Prostate gland (tissue), 2 donors: ENCODE data around the gene SPNS3. TPM values are rescaled to one million over a fixed set of nuclear protein-coding genes. Genes with fewer than 3 reads are reported as not detected.

Source experiments
- DNase-seq: peaks from one replicate; pipeline ENCODE4 v3.0.0-alpha.2; 2019; ENCODE audit warnings: low spot score
- H3K27ac ChIP-seq, 2 donors: fragments of 200-600 bp; sonication (generic); 2 replicates each; pipeline ENCODE4 v1.5.1; 2017 to 2019
- H3K27me3 ChIP-seq: fragments of 200-600 bp; sonication (generic); replicated peaks from 2 replicates; pipeline ENCODE4 v1.5.1; 2019; ENCODE audit not compliant: insufficient read depth
- H3K36me3 ChIP-seq, 2 donors: fragments of 200-600 bp; sonication (generic); 1 replicate in 1 of 2; 2 replicates in 1 of 2; pipeline versions ENCODE4 v1.5.1 to v1.8.1; 2017 to 2019
- H3K4me1 ChIP-seq: fragments of 200-600 bp; sonication (generic); replicated peaks from 2 replicates; pipeline ENCODE4 v1.5.1; 2019
- H3K4me3 ChIP-seq, 2 donors: fragments of 200-600 bp; sonication (generic); 2 replicates each; pipeline ENCODE4 v1.5.1; 2017 to 2019
- H3K9me3 ChIP-seq: fragments of 200-600 bp; sonication (generic); 2 replicates; pipeline ENCODE4 v1.5.1; 2017
- CTCF ChIP-seq, 4 experiments: fragments of 200-600 bp in 2 of 4; fragments of 450-650 bp in 2 of 4; sonication (generic) in 2 of 4; IDR thresholded peaks; 1 replicate in 3 of 4; 2 replicates in 1 of 4; pipeline ENCODE4 v1.5.1; 2016 to 2019; ENCODE audit warnings: antibody characterized with exemption in 4 of 4, mild to moderate bottlenecking in 2 of 4, moderate library complexity in 2 of 4
- POLR2A ChIP-seq: fragments of 450-650 bp; IDR thresholded peaks from one replicate; pipeline ENCODE4 v1.6.1; 2016; ENCODE audit warnings: antibody characterized with exemption, mild to moderate bottlenecking
- POLR2AphosphoS5 ChIP-seq: sonication (generic); formaldehyde crosslinking; IDR thresholded peaks from one replicate; pipeline ENCODE4 v1.6.1; 2017; ENCODE audit warnings: antibody characterized with exemption
- WGBS: methylation state at CpG from one replicate; pipeline ENCODE4 v1.1.5; 2018; 5-methylcytosine and 5-hydroxymethylcytosine counted together
- intact Hi-C: fragments of 100-400 bp; cut with DNase I; formaldehyde crosslinking; loops from one replicate; pipeline ENCODE4 v1.14.2; 2022
- total RNA-seq, 2 donors: library from RNA; depleted of rRNA; stranded (reverse); fragments of >200 nt; gene quantifications; one replicate each; pipeline ENCODE4 v1.1.0, GENCODE V29; 2016

Gene SPNS3
- under 1 TPM in 1 of 2 donors, not detected in 1; 0.50 TPM for total RNA-seq

DNA sequence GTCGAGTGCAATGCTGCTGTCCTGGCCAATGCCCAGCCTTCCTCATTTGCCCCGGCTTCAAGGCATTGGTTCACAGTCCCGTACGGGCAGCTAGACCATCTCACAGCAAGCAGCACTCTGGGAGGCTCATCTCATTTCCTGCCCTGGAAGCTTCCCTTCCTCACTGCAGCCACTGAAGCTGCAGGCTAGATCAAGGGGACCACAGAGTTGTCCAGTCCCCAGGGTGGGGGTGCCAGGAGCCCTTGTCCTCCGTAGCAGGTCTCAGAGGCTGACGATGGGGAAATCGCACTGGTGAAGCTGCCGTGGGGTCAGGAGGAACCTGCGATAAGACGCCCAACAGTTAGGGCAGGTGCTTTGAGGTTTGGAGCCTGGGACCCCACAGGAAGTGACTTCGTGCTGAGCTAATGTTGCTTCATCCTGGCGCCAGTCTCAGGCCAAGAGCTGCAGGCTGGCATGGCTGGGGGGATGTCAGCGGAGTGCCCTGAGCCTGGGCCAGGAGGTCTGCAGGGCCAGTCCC is at the start of gene SPNS3:
TSS of gene SPNS3 (plus strand) at position 426 of the 517 bp plus-strand sequence. CDS start at position 454, 28 bp downstream.
- Histone ChIP-seq H3K4me3 (no peak within 1 kb of the TSS), H3K4me1 (no peaks in the 10 kb centered on the region), H3K27ac (no peak within 1 kb of the TSS), H3K36me3 (no peaks in the 10 kb centered on the region), H3K9me3 (no peaks in the 10 kb centered on the region), H3K27me3 (no peaks in the 10 kb centered on the region)
- DNase-seq = no peak
- WGBS = 62% methylated on average over 13 of the region's 13 CpGs
- TF ChIP-seq POLR2A (no peak), CTCF (IDR thresholded peaks at IDR 0.05) (no peak), POLR2AphosphoS5 (no peak)
- intact Hi-C loops = no loop called here

GRCh38 chr17:4386406-4386805 is 47.3 kb upstream of the SPNS3 start:
- intact Hi-C loops = no loop called here
- TF ChIP-seq POLR2A = no peak
- no peak for TF ChIP-seq POLR2AphosphoS5
- no peak for TF ChIP-seq CTCF (IDR thresholded peaks at IDR 0.05)

GRCh38 chr17:4387137-4387536 is 46.6 kb upstream of the SPNS3 start:
- TF ChIP-seq POLR2A (no peak), POLR2AphosphoS5 (no peak), CTCF (IDR thresholded peaks at IDR 0.05) (no peak)
- no peaks in the 10 kb centered on the region for H3K36me3 ChIP-seq
- no peaks in the 10 kb centered on the region for H3K27me3 ChIP-seq
- H3K27ac ChIP-seq = no peak overlapping the region
- no peaks in the 10 kb centered on the region for H3K9me3 ChIP-seq
- no peak for DNase-seq
- 90% methylated on average over 5 of the region's 5 CpGs for WGBS
- intact Hi-C loops = no loop called here
- no peak overlapping the region for H3K4me3 ChIP-seq
- no peaks in the 10 kb centered on the region for H3K4me1 ChIP-seq

More at GRCh38 chr17:4386406-4386805, 47.3 kb upstream of the SPNS3 start:
- Histone ChIP-seq H3K4me1 (no peaks in the 10 kb centered on the region), H3K4me3 (no peak overlapping the region), H3K27me3 (no peaks in the 10 kb centered on the region), H3K27ac (no peak overlapping the region), H3K36me3 (no peaks in the 10 kb centered on the region), H3K9me3 (no peaks in the 10 kb centered on the region)
- no peak for DNase-seq
- WGBS = 66% methylated on average over 2 of the region's 2 CpGs

GRCh38 chr17:4389079-4389478 is 44.7 kb upstream of the SPNS3 start:
- Histone ChIP-seq H3K36me3 (no peaks in the 10 kb centered on the region), H3K27me3 (no peaks in the 10 kb centered on the region), H3K4me1 (no peaks in the 10 kb centered on the region), H3K9me3 (no peaks in the 10 kb centered on the region), H3K4me3 (no peak overlapping the region), H3K27ac (peak overlapping the region in 1 of 2 donors; percentile 30)
- no peak for TF ChIP-seq POLR2AphosphoS5
- TF ChIP-seq CTCF (IDR thresholded peaks at IDR 0.05) = no peak
- no peak for TF ChIP-seq POLR2A
- WGBS = 45% methylated on average over 8 of the region's 8 CpGs
- peak; percentile 40 for DNase-seq
- intact Hi-C loops = no loop called here

DNA sequence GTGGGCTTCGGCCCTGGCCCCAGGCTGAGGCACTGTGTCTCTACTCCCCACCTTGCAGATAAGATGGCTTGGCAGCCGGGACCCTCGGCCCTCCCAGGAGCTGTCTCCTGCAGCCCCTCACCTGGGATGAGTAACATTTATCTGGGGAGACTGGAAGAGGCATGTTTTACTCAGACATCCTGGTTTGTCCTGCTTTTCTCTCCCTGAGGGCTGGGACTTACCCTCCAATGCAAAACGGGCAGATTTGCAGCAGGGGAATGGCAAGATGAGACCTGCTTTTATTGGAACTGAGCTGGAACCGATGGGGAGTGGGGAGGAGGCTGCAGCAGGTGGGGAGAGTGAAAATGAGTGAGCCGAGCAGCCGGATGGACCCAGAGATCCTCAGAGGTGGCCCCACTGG is 39.9 kb upstream of the SPNS3 start:
- DNase-seq = peak; percentile 69
- H3K9me3 ChIP-seq = no peaks in the 10 kb centered on the region
- intact Hi-C loops = no loop called here
- H3K27me3 ChIP-seq = no peaks in the 10 kb centered on the region
- no peak for TF ChIP-seq POLR2A
- TF ChIP-seq CTCF (IDR thresholded peaks at IDR 0.05) = no peak
- peak; percentile 57 for TF ChIP-seq POLR2AphosphoS5
- H3K4me1 ChIP-seq = no peaks in the 10 kb centered on the region
- 26% methylated on average over 7 of the region's 7 CpGs for WGBS
- H3K27ac ChIP-seq = no peak overlapping the region
- no peaks in the 10 kb centered on the region for H3K36me3 ChIP-seq
- no peak overlapping the region for H3K4me3 ChIP-seq
